ENCODE data around the gene GTF2F1. TPM values are rescaled to one million over a fixed set of nuclear protein-coding genes. Genes with fewer than 3 reads are reported as not detected.

GTF2F1 gene
- polyA plus RNA-seq, 1 of the 3 experiments (the other 2 are of a cell fraction), result 104 TPM

GRCh38 chr19:6364353-6364752 is 28.6 kb downstream of the GTF2F1 start:
- H3K36me3 ChIP-seq (replicated peaks in 1 of 2; ENCODE audit: control insufficient read depth in 1 of 2, insufficient read depth in 2 of 2, low read length in 1 of 2), result peaks cover 15 to 31% of the 10 kb centered on the region in 2 experiments
- CTCF ChIA-PET, result interaction anchor here (1.0 to 1.6 kb wide), 3 partner anchors 8 to 90 kb away, joined by 3 to 4 read pairs (median 4); partner anchors contain the start of gene ALKBH7

GRCh38 chr19:6362351-6362801 is 30.6 kb downstream of the GTF2F1 start:
- POLR2A ChIA-PET, result interaction anchor here (1.4 kb wide), 1 partner anchor 10 kb away, joined by 5 read pairs; the partner anchor contains the start of gene ALKBH7
- TF ChIP-seq MAX (IDR thresholded peaks at IDR 0.05; ENCODE audit: low read depth) (no peak), ZBTB33 (IDR thresholded peaks at IDR 0.05; ENCODE audit: borderline replicate concordance, low read depth) (no peak), RAD21 (IDR thresholded peaks at IDR 0.05; ENCODE audit: low read length) (no peak), MXI1 (IDR thresholded peaks at IDR 0.05; ENCODE audit: low read depth, low read length) (0 out of 2 replicates have a peak, but pooled peaks have one; percentile 26), NRF1 (IDR thresholded peaks at IDR 0.05; ENCODE audit: low read depth, low read length) (no peak)

More at GRCh38 chr19:6364353-6364752, 28.6 kb downstream of the GTF2F1 start:
- H3K9me3 ChIP-seq, result no peaks in the 10 kb centered on the region
- no peak overlapping the region for H2AFZ ChIP-seq (ENCODE audit: low read depth)
- H3K9ac ChIP-seq, result no peak overlapping the region
- H3K79me2 ChIP-seq (ENCODE audit: insufficient read depth), result peaks cover 26% of the 10 kb centered on the region
- TF ChIP-seq JUND (IDR thresholded peaks at IDR 0.05), result no peak
- TF ChIP-seq REST (IDR thresholded peaks at IDR 0.05; ENCODE audit: low read depth, low read length), result no peak
- TF ChIP-seq NFIC (IDR thresholded peaks at IDR 0.05; ENCODE audit: borderline replicate concordance), result no peak
- TF ChIP-seq CHD2 (IDR thresholded peaks at IDR 0.05; ENCODE audit: low read length, partially characterized antibody), result no peak
- no peak for TF ChIP-seq ELF1 (IDR thresholded peaks at IDR 0.05)
- H3K4me2 ChIP-seq, result no peak overlapping the region
- no peaks in the 10 kb centered on the region for H4K20me1 ChIP-seq (ENCODE audit: insufficient read depth)
- H3K4me1 ChIP-seq (ENCODE audit: control insufficient read depth in 1 of 2, insufficient read depth in 2 of 2, low read depth in 1 of 2, low read length in 1 of 2), result peaks cover 4 to 8% of the 10 kb centered on the region in 2 experiments; a peak in 1 of 4 replicates
- H3K27ac ChIP-seq (ENCODE audit: low read depth in 2 of 2, low read length in 1 of 2), result no peak overlapping the region
- WGBS (ENCODE audit: low lambda C conversion rate), result 97% methylated on average over 14 of the region's 21 CpGs
- H3K27me3 ChIP-seq (ENCODE audit: insufficient read depth), result no peaks in the 10 kb centered on the region
- POLR2A ChIA-PET, result no interaction called here
- no peak overlapping the region for H3K4me3 ChIP-seq (ENCODE audit: low read depth in 2 of 2, low read length in 1 of 2)
- H3F3A ChIP-seq (replicated peaks; ENCODE audit: insufficient read depth), result no peaks in the 10 kb centered on the region
- DNase-seq, result no peak
- no peaks in the 10 kb centered on the region for H3K9me2 ChIP-seq

More at GRCh38 chr19:6362351-6362801, 30.6 kb downstream of the GTF2F1 start:
- WGBS (ENCODE audit: low lambda C conversion rate), result 33% methylated on average over 10 of the region's 11 CpGs
- Histone ChIP-seq H3K36me3 (replicated peaks in 1 of 2; ENCODE audit: control insufficient read depth in 1 of 2, insufficient read depth in 2 of 2, low read length in 1 of 2) (peaks cover 6 to 21% of the 10 kb centered on the region in 2 experiments), H3K27me3 (ENCODE audit: insufficient read depth) (no peaks in the 10 kb centered on the region), H2AFZ (ENCODE audit: low read depth) (peak overlapping the region; percentile 18; the same call in 1 of the 2 replicates), H3K79me2 (ENCODE audit: insufficient read depth) (peaks cover 26% of the 10 kb centered on the region), H3K9me2 (no peaks in the 10 kb centered on the region), H3K27ac (ENCODE audit: low read depth in 2 of 2, low read length in 1 of 2) (peak overlapping the region in 1 of 2 experiments; percentile 15; a peak in 1 of 4 replicates), H3K4me3 (ENCODE audit: low read depth in 2 of 2, low read length in 1 of 2) (peak overlapping the region; percentile 60 to 78), H3F3A (replicated peaks; ENCODE audit: insufficient read depth) (no peaks in the 10 kb centered on the region), H3K9ac (peak overlapping the region; percentile 74), H3K4me2 (peak overlapping the region; percentile 98), H3K4me1 (ENCODE audit: control insufficient read depth in 1 of 2, insufficient read depth in 2 of 2, low read depth in 1 of 2, low read length in 1 of 2) (peaks cover 4 to 8% of the 10 kb centered on the region in 2 experiments; a peak in 1 of 4 replicates), H4K20me1 (ENCODE audit: insufficient read depth) (no peaks in the 10 kb centered on the region), H3K9me3 (no peaks in the 10 kb centered on the region)
- no peak for DNase-seq
- CTCF ChIA-PET, result no interaction called here
